H9 (cell line): Measurements from ENCODE around the gene MX1. TPM values are rescaled to one million over a fixed set of nuclear protein-coding genes. Genes with fewer than 3 reads are reported as not detected.

ENCODE experiments used
- DNase-seq: peaks from one replicate; pipeline ENCODE4 v3.0.0-alpha.2; 2017
- H2AFZ ChIP-seq: one replicate; pipeline ENCODE4 v1.6.1; 2013; ENCODE audit warnings: mild to moderate bottlenecking, low read length, control low read depth, moderate library complexity
- H2AK5ac ChIP-seq: 2 replicates; pipeline ENCODE4 v1.6.1; 2013; ENCODE audit warnings: low read length, control low read depth, mixed read lengths; ENCODE audit not compliant: insufficient read length
- H2BK120ac ChIP-seq: one replicate; pipeline ENCODE4 v1.6.1; 2013; ENCODE audit warnings: low read depth, mild to moderate bottlenecking, low read length, control low read depth, inconsistent platforms; ENCODE audit not compliant: poor library complexity, severe bottlenecking
- H2BK12ac ChIP-seq: 2 replicates; pipeline ENCODE4 v1.6.1; 2013; ENCODE audit warnings: low read length, control low read depth, mixed read lengths, low read depth; ENCODE audit not compliant: insufficient read length
- H2BK15ac ChIP-seq: 2 replicates; pipeline ENCODE4 v1.6.1; 2013; ENCODE audit warnings: low read depth, low read length, control low read depth
- H2BK20ac ChIP-seq: one replicate; pipeline ENCODE4 v1.6.1; 2013; ENCODE audit warnings: low read depth, mild to moderate bottlenecking, low read length, control low read depth, inconsistent platforms; ENCODE audit not compliant: poor library complexity, severe bottlenecking
- H2BK5ac ChIP-seq: 2 replicates; pipeline ENCODE4 v1.6.1; 2013; ENCODE audit warnings: low read length, control low read depth, mixed read lengths; ENCODE audit not compliant: insufficient read length
- H3K14ac ChIP-seq: 2 replicates; pipeline ENCODE4 v1.6.1; 2013; ENCODE audit warnings: low read length, control low read depth; ENCODE audit not compliant: insufficient read depth
- H3K18ac ChIP-seq: 2 replicates; pipeline ENCODE4 v1.6.1; 2013; ENCODE audit warnings: low read depth, mild to moderate bottlenecking, mixed read lengths, low read length, control low read depth; ENCODE audit not compliant: insufficient read length
- H3K23ac ChIP-seq: 2 replicates; pipeline ENCODE4 v1.6.1; 2013; ENCODE audit warnings: low read length, control low read depth, mixed read lengths, low read depth; ENCODE audit not compliant: insufficient read length
- H3K23me2 ChIP-seq: 2 replicates; pipeline ENCODE4 v1.6.1; 2013; ENCODE audit warnings: low read depth, mild to moderate bottlenecking, mixed read lengths, low read length, control low read depth; ENCODE audit not compliant: insufficient read length, poor library complexity, severe bottlenecking
- H3K27ac ChIP-seq: 2 replicates; pipeline ENCODE4 v1.5.1; 2013; ENCODE audit warnings: low read length, control low read depth, mixed read lengths, low read depth; ENCODE audit not compliant: insufficient read length
- H3K27me3 ChIP-seq: 2 replicates; pipeline ENCODE4 v1.6.1; 2013; ENCODE audit warnings: low read length, control low read depth, inconsistent platforms; ENCODE audit not compliant: insufficient read depth
- H3K4ac ChIP-seq: 2 replicates; pipeline ENCODE4 v1.6.1; 2013; ENCODE audit warnings: low read depth, mild to moderate bottlenecking, control low read depth, inconsistent platforms, low read length, moderate library complexity
- H3K4me1 ChIP-seq: 2 replicates; pipeline ENCODE4 v1.6.1; 2013; ENCODE audit warnings: low read length, control low read depth, inconsistent platforms; ENCODE audit not compliant: insufficient read depth
- H3K4me2 ChIP-seq: 2 replicates; pipeline ENCODE4 v1.6.1; 2013; ENCODE audit warnings: low read length, control low read depth, mixed read lengths; ENCODE audit not compliant: insufficient read length, insufficient read depth
- H3K56ac ChIP-seq: 2 replicates; pipeline ENCODE4 v1.6.1; 2013; ENCODE audit warnings: low read depth, mild to moderate bottlenecking, mixed read lengths, low read length, control low read depth; ENCODE audit not compliant: insufficient read length
- H3K79me1 ChIP-seq: 2 replicates; pipeline ENCODE4 v1.6.1; 2013; ENCODE audit warnings: low read depth, mild to moderate bottlenecking, moderate library complexity, low read length, control low read depth, inconsistent platforms; ENCODE audit not compliant: insufficient read depth, poor library complexity, severe bottlenecking
- H3K79me2 ChIP-seq: 2 replicates; pipeline ENCODE4 v1.6.1; 2013; ENCODE audit warnings: low read length, control low read depth, inconsistent platforms; ENCODE audit not compliant: insufficient read depth
- H3K9ac ChIP-seq: 2 replicates; pipeline ENCODE4 v1.6.1; 2013; ENCODE audit warnings: low read length, control low read depth, mixed read lengths; ENCODE audit not compliant: insufficient read length; ENCODE audit errors: extremely low read depth
- H3K9me3 ChIP-seq: one replicate; pipeline ENCODE4 v1.6.1; 2013; ENCODE audit warnings: low read depth, low read length, inconsistent platforms; ENCODE audit not compliant: control insufficient read depth
- H3T11ph ChIP-seq: one replicate; pipeline ENCODE4 v1.6.1; 2013; ENCODE audit warnings: mild to moderate bottlenecking, low read length, control low read depth, inconsistent platforms
- H4K20me1 ChIP-seq: one replicate; pipeline ENCODE4 v1.6.1; 2013; ENCODE audit not compliant: control insufficient read depth, insufficient read length, insufficient read depth
- H4K5ac ChIP-seq: 2 replicates; pipeline ENCODE4 v1.6.1; 2013; ENCODE audit warnings: low read depth, mild to moderate bottlenecking, mixed read lengths, low read length, control low read depth; ENCODE audit not compliant: insufficient read length
- H4K8ac ChIP-seq: replicated peaks from 2 replicates; pipeline ENCODE4 v1.6.1; 2013; ENCODE audit warnings: low read length, control low read depth, mixed read lengths, low read depth; ENCODE audit not compliant: insufficient read length
- H4K91ac ChIP-seq: 2 replicates; pipeline ENCODE4 v1.6.1; 2013; ENCODE audit warnings: low read depth, mild to moderate bottlenecking, moderate library complexity, mixed read lengths, low read length, control low read depth; ENCODE audit not compliant: insufficient read length
- H3K27ac Mint-ChIP-seq, 3 experiments: 2 replicates in 2 of 3; 3 replicates in 1 of 3; pipeline ENCODE4 v1.8.0; 2020 to 2021; ENCODE audit warnings: mixed read lengths in 3 of 3, mild to moderate bottlenecking in 1 of 3, moderate library complexity in 1 of 3
- H3K27me3 Mint-ChIP-seq: 2 replicates; pipeline ENCODE4 v1.8.0; 2021; ENCODE audit warnings: low read depth, mild to moderate bottlenecking, moderate library complexity, mixed read lengths
- H3K36me3 Mint-ChIP-seq, 3 experiments: 2 replicates in 2 of 3; 3 replicates in 1 of 3; pipeline ENCODE4 v1.8.0; 2020 to 2021; ENCODE audit warnings: low read depth in 3 of 3, mixed read lengths in 3 of 3; ENCODE audit not compliant: insufficient read depth in 1 of 3
- H3K4me1 Mint-ChIP-seq, 2 experiments: 2 replicates each; pipeline ENCODE4 v1.8.0; 2020; ENCODE audit warnings: mixed read lengths in 2 of 2
- H3K4me3 Mint-ChIP-seq, 2 experiments: 2 replicates in 1 of 2; 3 replicates in 1 of 2; pipeline ENCODE4 v1.8.0; 2020 to 2021; ENCODE audit warnings: mild to moderate bottlenecking in 2 of 2, mixed read lengths in 2 of 2, moderate library complexity in 1 of 2
- H3K9me3 Mint-ChIP-seq, 2 experiments: 2 replicates in 1 of 2; 3 replicates in 1 of 2; pipeline ENCODE4 v1.8.0; 2020; ENCODE audit warnings: mild to moderate bottlenecking in 2 of 2, mixed read lengths in 2 of 2, moderate library complexity in 1 of 2
- whole genome bisulfite sequencing: extraction: QIAGEN DNeasy Blood & Tissue Kit; methylation state at CpG from one replicate; pipeline ENCODE4 v1.1.7; 2013; ENCODE audit warnings: missing lambda C conversion rate, low lambda C conversion rate, mixed read lengths; ENCODE audit not compliant: insufficient read length; ENCODE audit errors: extremely low coverage; 5-methylcytosine and 5-hydroxymethylcytosine counted together
- total RNA-seq: library from RNA; stranded (reverse); gene quantifications from 2 replicates; pipeline ENCODE4 v1.2.1, GENCODE V29; 2021
- TF ChIP-seq, protein P1 (sequence below): fragments of 200-600 bp; sonication (generic); conservative IDR thresholded peaks from 3 replicates; pipeline ENCODE4 v1.8.0; 2021; ENCODE audit warnings: antibody characterized with exemption, mild to moderate bottlenecking

MX1 gene
- total RNA-seq, 1 experiment from 2014 or later: 6.3 TPM

DNA sequence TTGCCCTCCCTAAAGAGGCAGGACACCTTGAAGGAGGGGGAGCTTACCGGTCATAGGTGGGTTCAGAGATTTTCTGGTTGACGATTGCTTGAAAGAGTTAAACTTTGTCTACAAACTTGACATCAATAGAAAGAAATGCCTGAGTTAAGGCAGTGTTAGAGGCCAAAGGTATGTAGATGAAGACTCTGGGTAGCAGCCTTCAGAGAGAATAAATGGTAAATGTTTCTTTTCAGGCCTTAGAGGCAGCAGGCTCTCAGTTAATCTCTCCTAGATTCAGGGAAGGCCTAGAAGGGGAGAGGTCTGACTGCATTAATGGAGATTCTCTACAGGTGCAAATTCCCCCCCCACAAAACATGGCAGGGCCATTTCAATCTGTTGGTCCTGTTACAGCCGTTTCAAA lies 27.7 kb downstream of the MX1 start:
- WGBS: no CpG with 5 or more reads among the region's 3 CpGs
- no peak overlapping the region; a peak in 1 of 5 replicates for H3K4me3 Mint-ChIP-seq

More for the DNA sequence above, 27.7 kb downstream of the MX1 start:
- H4K20me1 ChIP-seq: no peaks in the 10 kb centered on the region
- TF ChIP-seq, protein P1, sequence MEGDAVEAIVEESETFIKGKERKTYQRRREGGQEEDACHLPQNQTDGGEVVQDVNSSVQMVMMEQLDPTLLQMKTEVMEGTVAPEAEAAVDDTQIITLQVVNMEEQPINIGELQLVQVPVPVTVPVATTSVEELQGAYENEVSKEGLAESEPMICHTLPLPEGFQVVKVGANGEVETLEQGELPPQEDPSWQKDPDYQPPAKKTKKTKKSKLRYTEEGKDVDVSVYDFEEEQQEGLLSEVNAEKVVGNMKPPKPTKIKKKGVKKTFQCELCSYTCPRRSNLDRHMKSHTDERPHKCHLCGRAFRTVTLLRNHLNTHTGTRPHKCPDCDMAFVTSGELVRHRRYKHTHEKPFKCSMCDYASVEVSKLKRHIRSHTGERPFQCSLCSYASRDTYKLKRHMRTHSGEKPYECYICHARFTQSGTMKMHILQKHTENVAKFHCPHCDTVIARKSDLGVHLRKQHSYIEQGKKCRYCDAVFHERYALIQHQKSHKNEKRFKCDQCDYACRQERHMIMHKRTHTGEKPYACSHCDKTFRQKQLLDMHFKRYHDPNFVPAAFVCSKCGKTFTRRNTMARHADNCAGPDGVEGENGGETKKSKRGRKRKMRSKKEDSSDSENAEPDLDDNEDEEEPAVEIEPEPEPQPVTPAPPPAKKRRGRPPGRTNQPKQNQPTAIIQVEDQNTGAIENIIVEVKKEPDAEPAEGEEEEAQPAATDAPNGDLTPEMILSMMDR: no peak
- no peak overlapping the region for H2BK12ac ChIP-seq
- no peak for DNase-seq
- H3K4ac ChIP-seq: no peak overlapping the region
- no peak overlapping the region for H3K9ac ChIP-seq
- H3K9me3 Mint-ChIP-seq: no peaks in the 10 kb centered on the region; a peak in 1 of 5 replicates
- H2BK15ac ChIP-seq: no peak overlapping the region
- H2AK5ac ChIP-seq: no peak overlapping the region
- no peak overlapping the region for H3K14ac ChIP-seq
- no peak overlapping the region for H3K23ac ChIP-seq
- no peaks in the 10 kb centered on the region for H3K27me3 Mint-ChIP-seq
- no peak overlapping the region for H2BK5ac ChIP-seq
- H3K79me1 ChIP-seq: no peaks in the 10 kb centered on the region
- H3K36me3 Mint-ChIP-seq: peaks cover 0 to 6% (median 4%) of the 10 kb centered on the region in 3 experiments; a peak in 2 of 7 replicates
- H2BK120ac ChIP-seq: no peak overlapping the region
- H4K5ac ChIP-seq: no peak overlapping the region
- no peaks in the 10 kb centered on the region for H3K23me2 ChIP-seq
- H3K4me1 Mint-ChIP-seq: peaks cover 35 to 37% of the 10 kb centered on the region in 2 experiments
- H3K9me3 ChIP-seq: no peaks in the 10 kb centered on the region
- peak overlapping the region in 2 of 3 experiments; percentile 7 to 93; a peak in 5 of 7 replicates for H3K27ac Mint-ChIP-seq
- no peak overlapping the region for H4K8ac ChIP-seq
- H3K4me2 ChIP-seq: no peak overlapping the region
- no peak overlapping the region for H2BK20ac ChIP-seq
- H3K4me1 ChIP-seq: peaks cover 3% of the 10 kb centered on the region; the same call in 1 of the 2 replicates
- no peak overlapping the region for H3K18ac ChIP-seq
- no peaks in the 10 kb centered on the region for H3K79me2 ChIP-seq
- no peaks in the 10 kb centered on the region for H3K27me3 ChIP-seq
- no peak overlapping the region for H3K27ac ChIP-seq
- H2AFZ ChIP-seq: no peak overlapping the region
- no peak overlapping the region for H3T11ph ChIP-seq
- H3K56ac ChIP-seq: no peak overlapping the region
- H4K91ac ChIP-seq: no peak overlapping the region
